ENCODE measurements around the gene NDFIP2. TPM values are rescaled to one million over a fixed set of nuclear protein-coding genes. Genes with fewer than 3 reads are reported as not detected.

The NDFIP2 gene
- total and polyA plus RNA-seq, 2 donors (not counting 3 experiments of a cell fraction or from before 2014, with no cell fraction given), result 7.9 to 18.5 TPM

DNA sequence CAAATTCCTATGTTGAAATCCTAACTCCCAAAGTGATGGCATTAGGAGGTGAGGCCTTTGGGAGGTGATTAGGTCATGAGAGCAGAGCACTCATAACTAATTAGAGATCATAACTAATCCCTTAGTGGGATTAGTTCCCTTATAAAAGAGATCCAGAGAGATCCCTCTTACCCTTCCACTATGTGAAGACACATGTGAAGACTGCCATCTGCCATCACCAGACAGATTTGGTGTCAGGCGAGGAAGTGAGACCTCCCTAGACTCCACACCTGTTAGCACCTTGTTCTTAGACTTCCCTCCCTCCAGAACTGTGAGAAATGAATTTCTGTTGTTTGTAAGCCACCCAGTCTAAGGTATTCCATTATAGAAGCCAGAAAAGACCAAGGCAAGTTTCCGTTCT, 112.2 kb downstream of the NDFIP2 start:
- DNase-seq (ENCODE audit: low read depth, low spot score) (no peak), FAIRE-seq (no peak)
- H4K20me1 ChIP-seq (replicated peaks; ENCODE audit: control insufficient read depth, extremely low read depth, insufficient read depth, low read length), result no peaks in the 10 kb centered on the region
- H3K4me2 ChIP-seq (ENCODE audit: insufficient read depth, low read length), result no peak overlapping the region
- POLR2A ChIA-PET, result no interaction called here
- intact Hi-C loops (cut with micrococcal nuclease), result no loop called here
- H2AFZ ChIP-seq (ENCODE audit: low read depth, low read length), result no peak overlapping the region
- TF ChIP-seq, protein P1, sequence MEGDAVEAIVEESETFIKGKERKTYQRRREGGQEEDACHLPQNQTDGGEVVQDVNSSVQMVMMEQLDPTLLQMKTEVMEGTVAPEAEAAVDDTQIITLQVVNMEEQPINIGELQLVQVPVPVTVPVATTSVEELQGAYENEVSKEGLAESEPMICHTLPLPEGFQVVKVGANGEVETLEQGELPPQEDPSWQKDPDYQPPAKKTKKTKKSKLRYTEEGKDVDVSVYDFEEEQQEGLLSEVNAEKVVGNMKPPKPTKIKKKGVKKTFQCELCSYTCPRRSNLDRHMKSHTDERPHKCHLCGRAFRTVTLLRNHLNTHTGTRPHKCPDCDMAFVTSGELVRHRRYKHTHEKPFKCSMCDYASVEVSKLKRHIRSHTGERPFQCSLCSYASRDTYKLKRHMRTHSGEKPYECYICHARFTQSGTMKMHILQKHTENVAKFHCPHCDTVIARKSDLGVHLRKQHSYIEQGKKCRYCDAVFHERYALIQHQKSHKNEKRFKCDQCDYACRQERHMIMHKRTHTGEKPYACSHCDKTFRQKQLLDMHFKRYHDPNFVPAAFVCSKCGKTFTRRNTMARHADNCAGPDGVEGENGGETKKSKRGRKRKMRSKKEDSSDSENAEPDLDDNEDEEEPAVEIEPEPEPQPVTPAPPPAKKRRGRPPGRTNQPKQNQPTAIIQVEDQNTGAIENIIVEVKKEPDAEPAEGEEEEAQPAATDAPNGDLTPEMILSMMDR (IDR thresholded peaks at IDR 0.05; ENCODE audit: extremely low read depth in 1 of 2, insufficient read depth in 1 of 2, low read depth in 1 of 2, low read length in 2 of 2), result no peak
- no peak for TF ChIP-seq FOS (IDR thresholded peaks at IDR 0.05; ENCODE audit: borderline replicate concordance, insufficient read depth, low read length)
- no peak for TF ChIP-seq EZH2 (IDR thresholded peaks at IDR 0.05; ENCODE audit: borderline replicate concordance, low read depth, low read length, severe bottlenecking)
- TF ChIP-seq, protein P2, sequence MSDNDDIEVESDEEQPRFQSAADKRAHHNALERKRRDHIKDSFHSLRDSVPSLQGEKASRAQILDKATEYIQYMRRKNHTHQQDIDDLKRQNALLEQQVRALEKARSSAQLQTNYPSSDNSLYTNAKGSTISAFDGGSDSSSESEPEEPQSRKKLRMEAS (IDR thresholded peaks at IDR 0.05; ENCODE audit: insufficient read depth, insufficient read length), result no peak
- no peak for TF ChIP-seq POLR2AphosphoS5 (IDR thresholded peaks at IDR 0.05; ENCODE audit: insufficient read depth, low read depth, low read length)
- TF ChIP-seq POLR2A (IDR thresholded peaks at IDR 0.05; ENCODE audit: low read depth, low read length), result no peak
- TF ChIP-seq GATA2 (IDR thresholded peaks at IDR 0.05; ENCODE audit: insufficient read depth, insufficient read length, low read depth, low read length), result no peak
- CTCF ChIA-PET, result no interaction called here
- dilution Hi-C loops (cut with MboI; ENCODE audit: extremely low pct_ligation_motif_present, low sequenced_read_pairs), result no loop called here
- no peaks in the 10 kb centered on the region for H3K4me1 ChIP-seq (ENCODE audit: control insufficient read depth, extremely low read depth, insufficient read depth, low read length)
- H3K27me3 ChIP-seq (ENCODE audit: control insufficient read depth in 2 of 2, insufficient read depth in 2 of 2, low read length in 2 of 2), result peaks cover 0 to 2% of the 10 kb centered on the region in 2 experiments
- no peaks in the 10 kb centered on the region for H3K9me3 ChIP-seq (replicated peaks; ENCODE audit: control insufficient read depth, insufficient read depth, low read length)
- BruUV-seq (replicated peaks), result no TSS peak
- no peaks in the 10 kb centered on the region for H3K79me2 ChIP-seq (ENCODE audit: control insufficient read depth, insufficient read depth, low read length)
- no peak overlapping the region for H3K4me3 ChIP-seq (replicated peaks in 1 of 3; ENCODE audit: insufficient read depth in 1 of 3, low read depth in 1 of 3, low read length in 3 of 3)
- no peak overlapping the region for H3K9ac ChIP-seq (replicated peaks; ENCODE audit: extremely low read depth, insufficient read depth, low read length)
- H3K27ac ChIP-seq (ENCODE audit: insufficient read depth, low read depth, low read length), result no peak overlapping the region
- no peaks in the 10 kb centered on the region for H3K36me3 ChIP-seq (ENCODE audit: control insufficient read depth in 2 of 2, extremely low read depth in 1 of 2, insufficient read depth in 2 of 2, low read length in 2 of 2)
- H3K9me1 ChIP-seq (replicated peaks; ENCODE audit: control insufficient read depth, extremely low read depth, insufficient read depth, low read length), result no peaks in the 10 kb centered on the region

Measured in endothelial cell of umbilical vein (primary cell).